ENCODE measurements around the gene NDUFAF7. TPM values are rescaled to one million over a fixed set of nuclear protein-coding genes. Genes with fewer than 3 reads are reported as not detected.

NDUFAF7 gene
- total and polyA plus RNA-seq, 9 of the 15 experiments (the other 6 are each of a cell fraction or from before 2014, with no cell fraction given), result 14.9 to 41.6 (median 23.9) TPM

DNA sequence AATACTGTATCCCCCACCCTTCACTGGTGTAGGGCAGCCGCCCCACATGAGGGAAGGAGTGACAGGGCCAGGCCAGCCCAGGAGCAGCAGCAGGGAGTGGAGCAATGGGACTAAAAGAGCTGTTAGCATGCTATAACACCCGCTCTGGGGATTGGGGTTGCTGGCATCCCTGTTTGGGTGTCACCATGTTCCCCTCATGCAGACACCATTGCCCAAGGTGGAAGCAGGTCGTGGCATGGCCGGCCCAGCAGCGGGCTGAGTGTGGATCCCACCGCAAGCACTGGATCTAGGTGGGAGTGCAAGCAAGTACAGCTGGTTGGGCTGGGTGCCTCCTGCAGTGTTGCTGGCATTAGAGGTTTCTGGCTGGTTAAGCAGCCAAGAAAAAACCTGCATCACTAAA, 39.7 kb upstream of the NDUFAF7 start (continued):
- TF ChIP-seq, protein P1, sequence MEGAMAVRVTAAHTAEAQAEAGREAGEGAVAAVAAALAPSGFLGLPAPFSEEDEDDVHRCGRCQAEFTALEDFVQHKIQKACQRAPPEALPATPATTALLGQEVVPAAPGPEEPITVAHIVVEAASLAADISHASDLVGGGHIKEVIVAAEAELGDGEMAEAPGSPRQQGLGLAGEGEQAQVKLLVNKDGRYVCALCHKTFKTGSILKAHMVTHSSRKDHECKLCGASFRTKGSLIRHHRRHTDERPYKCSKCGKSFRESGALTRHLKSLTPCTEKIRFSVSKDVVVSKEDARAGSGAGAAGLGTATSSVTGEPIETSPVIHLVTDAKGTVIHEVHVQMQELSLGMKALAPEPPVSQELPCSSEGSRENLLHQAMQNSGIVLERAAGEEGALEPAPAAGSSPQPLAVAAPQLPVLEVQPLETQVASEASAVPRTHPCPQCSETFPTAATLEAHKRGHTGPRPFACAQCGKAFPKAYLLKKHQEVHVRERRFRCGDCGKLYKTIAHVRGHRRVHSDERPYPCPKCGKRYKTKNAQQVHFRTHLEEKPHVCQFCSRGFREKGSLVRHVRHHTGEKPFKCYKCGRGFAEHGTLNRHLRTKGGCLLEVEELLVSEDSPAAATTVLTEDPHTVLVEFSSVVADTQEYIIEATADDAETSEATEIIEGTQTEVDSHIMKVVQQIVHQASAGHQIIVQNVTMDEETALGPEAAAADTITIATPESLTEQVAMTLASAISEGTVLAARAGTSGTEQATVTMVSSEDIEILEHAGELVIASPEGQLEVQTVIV (CRISPR knock-in tag; IDR thresholded peaks at IDR 0.05; ENCODE audit: borderline replicate concordance), result no peak

DNA sequence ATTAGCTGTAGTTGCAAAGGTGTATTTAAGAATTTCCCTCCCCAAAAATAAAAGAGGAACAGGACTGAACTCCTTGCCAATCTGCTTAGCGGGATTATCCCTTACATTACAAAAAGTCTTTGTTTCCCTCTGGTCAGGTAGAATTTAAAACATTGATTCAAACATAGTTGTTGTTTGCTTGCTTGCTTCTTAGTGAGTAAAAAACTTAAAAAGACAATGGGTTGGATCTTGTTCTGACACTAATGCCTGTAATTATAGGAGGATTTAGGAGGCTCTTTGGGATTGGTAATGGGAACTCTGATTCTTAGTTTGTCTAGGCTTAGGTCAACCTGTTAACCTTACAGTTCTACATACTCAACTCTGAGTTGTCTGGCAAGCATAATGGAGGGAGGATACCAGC, 38.9 kb upstream of the NDUFAF7 start:
- no peak overlapping the region for H3K4me2 ChIP-seq (ENCODE audit: insufficient read depth, low read length)
- ATAC-seq (no peak), DNase-seq (ENCODE audit: extremely low read depth in 1 of 4, low spot score in 3 of 4) (no peak), FAIRE-seq (no peak)
- 81% methylated on average over 1 of the region's 1 CpG for WGBS (ENCODE audit: insufficient coverage, low coverage, missing lambda C conversion rate)
- H4K20me1 ChIP-seq (replicated peaks; ENCODE audit: control insufficient read depth, insufficient read depth, low read length), result no peaks in the 10 kb centered on the region
- TF ChIP-seq ARHGAP35 (IDR thresholded peaks at IDR 0.05; ENCODE audit: partially characterized antibody) (no peak), SPI1 (IDR thresholded peaks at IDR 0.05; ENCODE audit: borderline replicate concordance, low read depth, low read length) (peak; percentile 13; the same call in 1 of the 2 replicates)
- POLR2A ChIA-PET, result no interaction called here
- no peak overlapping the region for H3K9ac ChIP-seq (ENCODE audit: insufficient read depth in 1 of 2, low read depth in 2 of 2, low read length in 2 of 2)
- no peaks in the 10 kb centered on the region for H3K9me1 ChIP-seq (ENCODE audit: control insufficient read depth, insufficient read depth, low read length)
- no peak overlapping the region for H3K4me3 ChIP-seq
- peaks cover 13% of the 10 kb centered on the region for H3K79me2 ChIP-seq (ENCODE audit: control insufficient read depth, insufficient read depth, low read length)
- CTCF ChIA-PET (ENCODE audit: low intra/inter-chr PET ratio), result no interaction called here
- H2AFZ ChIP-seq (ENCODE audit: low read depth, low read length), result no peak overlapping the region
- no peaks in the 10 kb centered on the region; a peak in 1 of 5 replicates for H3K27me3 ChIP-seq (ENCODE audit: control insufficient read depth in 2 of 2, insufficient read depth in 2 of 2, low read length in 2 of 2)
- peaks cover 9 to 14% of the 10 kb centered on the region in 2 experiments; a peak in 4 of 5 replicates for H3K4me1 ChIP-seq (replicated peaks in 1 of 2; ENCODE audit: control insufficient read depth in 2 of 2, insufficient read depth in 2 of 2, low read length in 2 of 2)
- H3K9me3 ChIP-seq (replicated peaks; ENCODE audit: control insufficient read depth, insufficient read depth, low read depth, low read length), result peaks cover 3% of the 10 kb centered on the region; the same call in 1 of the 2 replicates
- intact Hi-C loops (cut with micrococcal nuclease), result no loop called here
- no peak overlapping the region for H3K27ac ChIP-seq (ENCODE audit: extremely low read depth, low read depth, low read length)
- H3K36me3 ChIP-seq (ENCODE audit: control insufficient read depth, insufficient read depth, low read length), result no peaks in the 10 kb centered on the region
- no TSS peak for BruUV-seq (replicated peaks)
- in situ Hi-C loops (cut with MboI), result no loop called here

All from K562 (cell line).